Measurements from ENCODE around the gene AKAP13. TPM values are rescaled to one million over a fixed set of nuclear protein-coding genes. Genes with fewer than 3 reads are reported as not detected.

Gene AKAP13
- total RNA-seq, 1 donor from 2014 or later: 322 TPM

- intact Hi-C loops (cut with DNase I): loop anchor here (10.0 kb wide), 1 partner anchor 205 kb away; no protein-coding TSS in a partner anchor
- DNase-seq (no peak), ATAC-seq (ENCODE audit: poor library complexity) (peak; percentile 9)
Measured at GRCh38 chr15:85499371-85499887, 119.0 kb downstream of the AKAP13 start.

- DNase-seq (no peak), ATAC-seq (ENCODE audit: poor library complexity) (peak; percentile 8)
- intact Hi-C loops (cut with DNase I): no loop called here
Measured at GRCh38 chr15:85500060-85500708, 119.8 kb downstream of the AKAP13 start.

GRCh38 chr15:85500729-85501128 is 120.3 kb downstream of the AKAP13 start:
- ATAC-seq (ENCODE audit: poor library complexity): peak; percentile 62
- intact Hi-C loops (cut with DNase I): no loop called here
- no peak for DNase-seq

GRCh38 chr15:85501574-85501973 is 121.2 kb downstream of the AKAP13 start:
- intact Hi-C loops (cut with DNase I): no loop called here
- no peak for ATAC-seq (ENCODE audit: poor library complexity)
- DNase-seq: no peak

- no peak for DNase-seq
- intact Hi-C loops (cut with DNase I): no loop called here
- ATAC-seq (ENCODE audit: poor library complexity): no peak
Measured at GRCh38 chr15:85503151-85503799, 122.9 kb downstream of the AKAP13 start.

- intact Hi-C loops (cut with DNase I): no loop called here
- ATAC-seq (ENCODE audit: poor library complexity) (peak; percentile 54), DNase-seq (no peak)
Measured at GRCh38 chr15:85504749-85505676, 124.6 kb downstream of the AKAP13 start.

- intact Hi-C loops (cut with DNase I): no loop called here
- DNase-seq (no peak), ATAC-seq (ENCODE audit: poor library complexity) (no peak)
Measured at GRCh38 chr15:85507114-85507513, 126.7 kb downstream of the AKAP13 start.

GRCh38 chr15:85509973-85510372 is 129.6 kb downstream of the AKAP13 start:
- ATAC-seq (ENCODE audit: poor library complexity) (no peak), DNase-seq (no peak)
- intact Hi-C loops (cut with DNase I): no loop called here

GRCh38 chr15:85514413-85514812 is 134.0 kb downstream of the AKAP13 start:
- intact Hi-C loops (cut with DNase I): no loop called here
- no peak for ATAC-seq (ENCODE audit: poor library complexity)
- DNase-seq: no peak

- no peak for DNase-seq
- ATAC-seq (ENCODE audit: poor library complexity): peak; percentile 14
Measured at GRCh38 chr15:85515212-85515611, 134.8 kb downstream of the AKAP13 start.

GRCh38 chr15:85517086-85517485 is 136.7 kb downstream of the AKAP13 start:
- no peak for DNase-seq
- ATAC-seq (ENCODE audit: poor library complexity): no peak
- intact Hi-C loops (cut with DNase I): no loop called here

More at GRCh38 chr15:85515212-85515611, 134.8 kb downstream of the AKAP13 start:
- intact Hi-C loops (cut with DNase I): no loop called here

GRCh38 chr15:85518979-85519761 is 138.8 kb downstream of the AKAP13 start:
- DNase-seq (no peak), ATAC-seq (ENCODE audit: poor library complexity) (no peak)
- intact Hi-C loops (cut with DNase I): no loop called here

GRCh38 chr15:85520650-85521049 is 140.2 kb downstream of the AKAP13 start:
- intact Hi-C loops (cut with DNase I): no loop called here
- DNase-seq (no peak), ATAC-seq (ENCODE audit: poor library complexity) (no peak)

GRCh38 chr15:85523530-85523929 is 143.1 kb downstream of the AKAP13 start:
- ATAC-seq (ENCODE audit: poor library complexity): no peak

GRCh38 chr15:85525755-85526154 is 145.4 kb downstream of the AKAP13 start:
- no peak for ATAC-seq (ENCODE audit: poor library complexity)
- no peak for DNase-seq
- intact Hi-C loops (cut with DNase I): no loop called here

More at GRCh38 chr15:85523530-85523929, 143.1 kb downstream of the AKAP13 start:
- intact Hi-C loops (cut with DNase I): no loop called here
- DNase-seq: no peak

GRCh38 chr15:85527895-85528294 is 147.5 kb downstream of the AKAP13 start:
- peak; percentile 72 for ATAC-seq (ENCODE audit: poor library complexity)
- intact Hi-C loops (cut with DNase I): no loop called here

GRCh38 chr15:85530079-85530478 is 149.7 kb downstream of the AKAP13 start:
- no peak for ATAC-seq (ENCODE audit: poor library complexity)
- intact Hi-C loops (cut with DNase I): no loop called here
- DNase-seq: no peak

More at GRCh38 chr15:85527895-85528294, 147.5 kb downstream of the AKAP13 start:
- peak; percentile 42 for DNase-seq

- intact Hi-C loops (cut with DNase I): no loop called here
Measured at GRCh38 chr15:85531083-85531482, 150.7 kb downstream of the AKAP13 start.

More at GRCh38 chr15:85531083-85531482, 150.7 kb downstream of the AKAP13 start:
- ATAC-seq (ENCODE audit: poor library complexity) (no peak), DNase-seq (no peak)
